ENCODE results near the gene OBI1. TPM values are rescaled to one million over a fixed set of nuclear protein-coding genes. Genes with fewer than 3 reads are reported as not detected.
A peak's percentile ranks its signal among the peaks of the same experiment; 100 is the strongest.
"Not testable (repeated sequence)": the region's sequence is repeated elsewhere in the genome, so short reads cannot be mapped to it uniquely, and the experiment has no call there.

OBI1 gene
- total RNA-seq, 1 donor, result 18.1 TPM

- TF ChIP-seq CTCF (IDR thresholded peaks at IDR 0.05; ENCODE audit: insufficient read depth, low read depth, low read length), result no peak
- no peak for DNase-seq (ENCODE audit: low read depth)
- no peak overlapping the region for H3K4me3 ChIP-seq (ENCODE audit: low read depth, low read length)
Measured at GRCh38 chr13:78649997-78650716, 8.8 kb downstream of the OBI1 start.

GRCh38 chr13:78647109-78647678 is 11.8 kb downstream of the OBI1 start:
- DNase-seq (ENCODE audit: low read depth), result peak; percentile 58
- H3K4me3 ChIP-seq (ENCODE audit: low read depth, low read length), result not testable (repeated sequence)

GRCh38 chr13:78638216-78638615 is 20.7 kb downstream of the OBI1 start:
- TF ChIP-seq CTCF (IDR thresholded peaks at IDR 0.05; ENCODE audit: insufficient read depth, low read depth, low read length), result no peak
- peak; percentile 23 for DNase-seq (ENCODE audit: low read depth)
- H3K4me3 ChIP-seq (ENCODE audit: low read depth, low read length), result no peak overlapping the region

GRCh38 chr13:78636495-78636894 is 22.5 kb downstream of the OBI1 start:
- no peak for TF ChIP-seq CTCF (IDR thresholded peaks at IDR 0.05; ENCODE audit: insufficient read depth, low read depth, low read length)
- no peak overlapping the region for H3K4me3 ChIP-seq (ENCODE audit: low read depth, low read length)
- no peak for DNase-seq (ENCODE audit: low read depth)

GRCh38 chr13:78632996-78633395 is 26.0 kb downstream of the OBI1 start:
- TF ChIP-seq CTCF (IDR thresholded peaks at IDR 0.05; ENCODE audit: insufficient read depth, low read depth, low read length), result no peak
- H3K4me3 ChIP-seq (ENCODE audit: low read depth, low read length), result no peak overlapping the region
- no peak for DNase-seq (ENCODE audit: low read depth)

- no peak overlapping the region for H3K4me3 ChIP-seq (ENCODE audit: low read depth, low read length)
- no peak for TF ChIP-seq CTCF (IDR thresholded peaks at IDR 0.05; ENCODE audit: insufficient read depth, low read depth, low read length)
- no peak for DNase-seq (ENCODE audit: low read depth)
Measured at GRCh38 chr13:78631077-78631476, 27.9 kb downstream of the OBI1 start.

- no peak for TF ChIP-seq CTCF (IDR thresholded peaks at IDR 0.05; ENCODE audit: insufficient read depth, low read depth, low read length)
- DNase-seq (ENCODE audit: low read depth), result no peak
- H3K4me3 ChIP-seq (ENCODE audit: low read depth, low read length), result no peak overlapping the region
Measured at GRCh38 chr13:78630511-78630910, 28.4 kb downstream of the OBI1 start.
